Muscle of back (tissue), 11 donors: ENCODE data around the gene C11orf91. TPM values are rescaled to one million over a fixed set of nuclear protein-coding genes. Genes with fewer than 3 reads are reported as not detected.

Experiments used
- DNase-seq, 3 donors: peaks; one replicate each; pipeline versions ENCODE4 v3.0.0 to v3.0.0-alpha.2; 2013
- polyA plus RNA-seq, 10 donors: library from polyadenylated mRNA; unstranded; fragments of 120-200 nt; gene quantifications; one replicate each; pipeline ENCODE4 v1.2.1, GENCODE V29; 2013; ENCODE audit not compliant: insufficient read length in 10 of 10

The C11orf91 gene
- polyA plus RNA-seq, 10 donors, result not detected

DNA sequence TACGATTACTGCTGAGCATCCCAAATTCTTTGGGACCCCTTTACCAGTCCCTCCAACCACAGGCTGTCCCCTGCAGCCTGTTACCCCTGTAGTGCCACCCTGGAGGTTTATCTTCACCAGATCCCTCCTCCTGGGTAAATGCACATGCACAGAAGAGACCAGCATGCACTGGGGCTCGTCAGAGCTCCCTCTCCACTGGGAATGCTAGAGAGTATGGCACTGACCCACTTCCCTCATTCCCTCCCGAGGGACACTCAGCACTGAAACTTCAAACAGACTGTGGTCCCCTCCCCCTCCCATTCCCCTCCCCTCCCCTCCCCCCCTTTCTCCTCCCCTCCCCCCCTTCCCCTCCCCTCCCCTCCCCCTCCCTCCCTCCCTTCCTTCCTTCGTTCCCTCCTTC is 49.1 kb downstream of the C11orf91 start:
- DNase-seq, result no peak

- DNase-seq, result no peak
Observed at GRCh38 chr11:33649944-33650343, 50.7 kb downstream of the C11orf91 start.

Other genes starting within 250 kb of the C11orf91 start
- gene CD59, start 35.6 kb upstream of the C11orf91 start, polyA plus RNA-seq, result 100 to 1,000 TPM in 9 of 10 donors, 10 to 100 TPM in 1; 90.7 to 137 (median 114) TPM
- 10 to 100 TPM; 21.8 to 33.2 (median 29.3) TPM for gene FBXO3, start 73.7 kb upstream of the C11orf91 start, polyA plus RNA-seq
- 10 to 100 TPM; 13.6 to 20.3 (median 17.8) TPM for gene LMO2, start 191.2 kb upstream of the C11orf91 start, polyA plus RNA-seq